ENCODE data around the gene CDH1. TPM values are rescaled to one million over a fixed set of nuclear protein-coding genes. Genes with fewer than 3 reads are reported as not detected.

Gene CDH1
- total and polyA plus RNA-seq, 11 donors = 0.08 to 5.3 (median 0.27) TPM; not detected in 8

DNA sequence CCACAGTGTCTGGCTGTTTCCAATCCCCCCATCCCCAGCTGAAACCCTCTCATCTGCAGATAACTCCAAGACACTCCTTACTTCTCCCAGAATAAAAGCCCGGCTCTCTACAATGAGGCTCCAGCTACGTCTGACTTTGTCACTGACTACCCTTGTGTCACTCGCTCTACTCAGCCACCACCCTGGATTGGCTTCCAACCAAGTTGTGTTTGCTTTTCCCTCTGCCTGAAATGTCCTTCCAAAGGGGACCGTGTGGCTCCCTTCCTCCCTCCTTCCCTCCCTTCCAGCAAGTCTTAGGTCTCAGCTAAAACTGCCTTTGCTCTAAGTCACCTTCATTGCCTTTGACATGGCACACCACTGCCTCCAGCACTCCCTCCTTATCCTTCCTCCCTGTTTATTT, 42.8 kb downstream of the CDH1 start:
- 51 to 73% (median 64%) methylated on average over 4 of the region's 4 CpGs for WGBS, 4 donors
- DNase-seq = no peak
- TF ChIP-seq POLR2A (IDR thresholded peaks at IDR 0.05) = no peak
- TF ChIP-seq, protein P1, sequence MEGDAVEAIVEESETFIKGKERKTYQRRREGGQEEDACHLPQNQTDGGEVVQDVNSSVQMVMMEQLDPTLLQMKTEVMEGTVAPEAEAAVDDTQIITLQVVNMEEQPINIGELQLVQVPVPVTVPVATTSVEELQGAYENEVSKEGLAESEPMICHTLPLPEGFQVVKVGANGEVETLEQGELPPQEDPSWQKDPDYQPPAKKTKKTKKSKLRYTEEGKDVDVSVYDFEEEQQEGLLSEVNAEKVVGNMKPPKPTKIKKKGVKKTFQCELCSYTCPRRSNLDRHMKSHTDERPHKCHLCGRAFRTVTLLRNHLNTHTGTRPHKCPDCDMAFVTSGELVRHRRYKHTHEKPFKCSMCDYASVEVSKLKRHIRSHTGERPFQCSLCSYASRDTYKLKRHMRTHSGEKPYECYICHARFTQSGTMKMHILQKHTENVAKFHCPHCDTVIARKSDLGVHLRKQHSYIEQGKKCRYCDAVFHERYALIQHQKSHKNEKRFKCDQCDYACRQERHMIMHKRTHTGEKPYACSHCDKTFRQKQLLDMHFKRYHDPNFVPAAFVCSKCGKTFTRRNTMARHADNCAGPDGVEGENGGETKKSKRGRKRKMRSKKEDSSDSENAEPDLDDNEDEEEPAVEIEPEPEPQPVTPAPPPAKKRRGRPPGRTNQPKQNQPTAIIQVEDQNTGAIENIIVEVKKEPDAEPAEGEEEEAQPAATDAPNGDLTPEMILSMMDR (IDR thresholded peaks at IDR 0.05) = no peak
- H3K4me3 ChIP-seq = no peak overlapping the region
- peaks cover 0 to 2% (median 0%) of the 10 kb centered on the region in 12 donors for H3K9me3 ChIP-seq
- H3K4me1 ChIP-seq = no peaks in the 10 kb centered on the region
- peaks cover 0 to 8% (median 0%) of the 10 kb centered on the region in 9 donors for H3K27me3 ChIP-seq
- ATAC-seq = no peak
- H3K27ac ChIP-seq = no peak overlapping the region
- intact Hi-C loops (cut with DNase I) = no loop called here
- H3K36me3 ChIP-seq = no peaks in the 10 kb centered on the region

DNA sequence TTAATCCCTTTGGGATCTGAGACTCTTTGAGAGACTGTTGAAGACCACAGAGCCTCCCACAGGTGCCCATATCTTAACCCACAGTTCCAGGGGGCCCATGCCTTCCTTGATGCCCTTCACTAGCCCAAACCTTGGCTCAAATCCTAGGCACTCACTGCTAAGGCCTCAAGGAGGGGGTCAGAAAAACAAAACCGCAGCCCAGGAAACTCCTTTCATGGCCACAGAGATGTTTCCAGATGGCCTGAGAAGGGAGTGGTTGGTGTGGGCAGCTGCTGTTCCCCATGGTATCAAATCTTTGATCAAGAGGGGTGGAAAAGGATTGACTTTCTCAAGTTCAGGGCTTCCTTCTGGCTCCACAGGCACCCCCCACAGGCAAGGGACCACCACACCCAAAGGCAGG, 44.7 kb downstream of the CDH1 start:
- TF ChIP-seq, protein P1 (IDR thresholded peaks at IDR 0.05) = no peak
- TF ChIP-seq POLR2A (IDR thresholded peaks at IDR 0.05) = no peak
- H3K27ac ChIP-seq = no peak overlapping the region
- H3K4me1 ChIP-seq = no peaks in the 10 kb centered on the region
- no peak overlapping the region for H3K4me3 ChIP-seq
- H3K9me3 ChIP-seq = peaks cover 0 to 4% (median 0%) of the 10 kb centered on the region in 12 donors
- H3K27me3 ChIP-seq = peaks cover 0 to 8% (median 0%) of the 10 kb centered on the region in 9 donors
- intact Hi-C loops (cut with DNase I) = no loop called here
- WGBS, 4 donors = 43 to 66% (median 59%) methylated on average over 1 of the region's 1 CpG
- H3K36me3 ChIP-seq = no peaks in the 10 kb centered on the region
- ATAC-seq = no peak
- no peak for DNase-seq

DNA sequence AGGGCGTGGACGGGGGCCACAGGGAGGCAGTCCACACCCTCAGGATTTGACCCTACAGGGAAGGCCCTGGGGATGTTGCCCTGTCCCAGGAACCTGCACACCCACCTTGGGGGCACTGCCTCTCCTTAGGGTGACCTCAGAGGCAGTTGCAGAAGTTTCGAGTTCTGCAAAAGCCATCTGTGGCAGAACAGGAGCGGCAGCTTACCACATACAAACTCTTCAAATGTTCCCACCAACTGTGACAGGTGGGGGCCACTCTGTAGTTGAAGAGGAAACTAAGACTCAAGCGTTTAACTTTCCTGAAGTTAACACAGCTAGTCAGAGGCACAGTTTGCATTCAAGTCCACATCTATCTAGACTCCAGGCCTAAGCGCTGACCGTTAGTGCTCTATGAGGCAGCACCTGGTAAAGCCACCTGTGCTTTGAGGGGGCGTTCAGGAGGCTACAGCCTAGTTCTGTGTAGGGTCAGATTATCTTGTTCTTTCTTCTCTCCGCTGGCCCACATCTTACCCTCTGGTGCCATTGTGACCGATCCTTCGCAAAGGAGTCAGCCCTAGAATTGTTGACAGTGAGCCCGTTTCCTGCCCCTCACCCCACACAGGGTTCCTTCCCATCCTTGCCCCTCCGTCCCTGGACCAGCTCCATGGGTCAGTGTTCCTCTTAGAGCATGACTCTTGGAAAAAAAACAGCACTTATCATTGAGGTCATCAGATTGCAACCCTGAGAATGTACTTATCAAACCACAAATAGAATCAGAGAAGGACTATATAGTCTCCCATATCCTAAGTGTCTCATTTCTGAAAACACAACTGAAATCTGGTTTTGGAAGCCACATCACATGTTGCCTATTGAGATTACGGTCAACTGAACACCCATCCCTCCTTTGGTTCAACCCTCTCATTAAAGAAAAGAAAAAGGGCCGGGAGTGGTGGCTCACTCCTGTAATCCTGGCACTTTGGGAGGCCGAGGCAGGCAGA, 45.4 kb downstream of the CDH1 start:
- DNase-seq (no peak), ATAC-seq (no peak)
- 80 to 87% (median 82%) methylated on average over 14 to 16 of the region's 16 CpGs for WGBS, 4 donors
- Histone ChIP-seq H3K4me1 (no peaks in the 10 kb centered on the region), H3K27me3 (peaks cover 0 to 8% (median 0%) of the 10 kb centered on the region in 9 donors), H3K9me3 (peaks cover 0 to 4% (median 0%) of the 10 kb centered on the region in 12 donors), H3K4me3 (no peak overlapping the region), H3K27ac (no peak overlapping the region), H3K36me3 (no peaks in the 10 kb centered on the region)
- TF ChIP-seq, protein P1 (IDR thresholded peaks at IDR 0.05) = no peak
- no peak for TF ChIP-seq POLR2A (IDR thresholded peaks at IDR 0.05)
- intact Hi-C loops (cut with DNase I) = no loop called here

DNA sequence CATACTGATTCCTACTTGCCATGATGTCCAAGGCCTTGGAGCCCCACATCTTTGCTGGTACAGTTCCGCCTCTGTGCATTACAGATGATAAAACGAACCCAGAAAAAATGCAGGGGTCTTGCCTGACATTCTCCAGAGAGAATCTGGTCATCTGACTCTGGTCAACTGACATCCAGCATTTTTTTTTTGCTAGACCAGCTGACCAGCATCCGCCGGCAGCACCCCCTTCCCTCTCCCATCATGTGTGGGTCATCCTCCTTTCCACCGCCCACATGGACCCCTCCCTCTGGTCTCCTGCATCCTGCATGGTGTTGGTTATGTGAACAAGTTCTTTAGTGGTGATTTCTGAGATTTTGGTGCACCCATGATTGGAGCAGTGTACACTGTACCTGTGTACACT, 47.1 kb downstream of the CDH1 start:
- H3K4me3 ChIP-seq = no peak overlapping the region
- TF ChIP-seq, protein P1 (IDR thresholded peaks at IDR 0.05) = no peak
- TF ChIP-seq POLR2A (IDR thresholded peaks at IDR 0.05) = no peak
- H3K4me1 ChIP-seq = no peaks in the 10 kb centered on the region
- intact Hi-C loops (cut with DNase I) = no loop called here
- no peak for ATAC-seq
- no peak overlapping the region for H3K27ac ChIP-seq
- DNase-seq = no peak
- H3K9me3 ChIP-seq = peaks cover 0 to 4% (median 0%) of the 10 kb centered on the region in 12 donors
- H3K27me3 ChIP-seq = peaks cover 0 to 8% (median 0%) of the 10 kb centered on the region in 9 donors
- no peaks in the 10 kb centered on the region for H3K36me3 ChIP-seq
- WGBS, 4 donors = 71 to 89% (median 78%) methylated on average over 5 of the region's 5 CpGs

Measured in heart left ventricle (tissue), 16 donors.